CD4-positive, CD25-positive, alpha-beta regulatory T cell (primary cell): ENCODE measurements around the gene SCML2. TPM values are rescaled to one million over a fixed set of nuclear protein-coding genes. Genes with fewer than 3 reads are reported as not detected.
"Not testable (repeated sequence)": the region's sequence is repeated elsewhere in the genome, so short reads cannot be mapped to it uniquely, and the experiment has no call there.

Source experiments
- ATAC-seq, 2 donors: fragments of 150-1000 bp; cut with Tn5 transposase; one replicate each; pipeline ENCODE4 v1.10.0; 2021; ENCODE audit warnings: low read depth in 2 of 2, moderate number of reproducible peaks in 2 of 2, moderate library complexity in 1 of 2
- DNase-seq, 3 donors: peaks; one replicate each; pipeline versions ENCODE4 v3.0.0 to v3.0.0-alpha.2; 2012 to 2022; ENCODE audit warnings: mixed read lengths in 1 of 3
- H3K27ac ChIP-seq: one replicate; pipeline ENCODE4 v1.7.0; 2013; ENCODE audit warnings: mild to moderate bottlenecking, low read length; ENCODE audit not compliant: insufficient read depth, poor library complexity, severe bottlenecking
- H3K27me3 ChIP-seq: one replicate; pipeline ENCODE4 v1.7.0; 2013; ENCODE audit warnings: low read length; ENCODE audit not compliant: control insufficient read depth, insufficient read depth
- H3K36me3 ChIP-seq: one replicate; pipeline ENCODE4 v1.7.0; 2013; ENCODE audit warnings: mild to moderate bottlenecking, low read length, moderate library complexity; ENCODE audit not compliant: control insufficient read depth, insufficient read depth
- H3K4me1 ChIP-seq: 2 replicates; pipeline ENCODE4 v1.7.0; 2013; ENCODE audit warnings: mild to moderate bottlenecking, low read length; ENCODE audit not compliant: insufficient read depth, control insufficient read depth, poor library complexity, severe bottlenecking
- H3K4me3 ChIP-seq: one replicate; pipeline ENCODE4 v1.7.0; 2013; ENCODE audit warnings: low read depth, mild to moderate bottlenecking, low read length, moderate library complexity
- H3K9me3 ChIP-seq, 2 experiments: 1 replicate in 1 of 2; 2 replicates in 1 of 2; pipeline ENCODE4 v1.7.0; 2013; ENCODE audit warnings: low read length in 2 of 2, mild to moderate bottlenecking in 1 of 2, moderate library complexity in 1 of 2; ENCODE audit not compliant: control insufficient read depth in 2 of 2
- H3K27ac Mint-ChIP-seq, 3 donors: one replicate each; pipeline ENCODE4 v1.8.0; 2020 to 2022; ENCODE audit warnings: mild to moderate bottlenecking in 3 of 3, mixed read lengths in 3 of 3, moderate library complexity in 2 of 3
- H3K27me3 Mint-ChIP-seq: one replicate; pipeline ENCODE4 v1.8.0; 2022; ENCODE audit warnings: mild to moderate bottlenecking, mixed read lengths
- H3K36me3 Mint-ChIP-seq: one replicate; pipeline ENCODE4 v1.8.0; 2020; ENCODE audit warnings: mixed read lengths
- H3K4me1 Mint-ChIP-seq, 4 donors: one replicate each; pipeline ENCODE4 v1.8.0; 2020 to 2022; ENCODE audit warnings: mixed read lengths in 4 of 4, mild to moderate bottlenecking in 1 of 4
- H3K4me3 Mint-ChIP-seq, 4 donors: one replicate each; pipeline ENCODE4 v1.8.0; 2020 to 2022; ENCODE audit warnings: mild to moderate bottlenecking in 4 of 4, mixed read lengths in 4 of 4, moderate library complexity in 3 of 4
- H3K9me3 Mint-ChIP-seq, 7 donors: one replicate each; pipeline ENCODE4 v1.8.0; 2020 to 2022; ENCODE audit warnings: mixed read lengths in 7 of 7, mild to moderate bottlenecking in 3 of 7, moderate library complexity in 2 of 7
- polyA plus RNA-seq, 4 donors: library from polyadenylated mRNA; unstranded; fragments of 300-500 nt; fragmentation: Illumina TruSeq; gene quantifications; one replicate each; pipeline ENCODE4 v1.2.3, GENCODE V29; 2021
- total RNA-seq: library from RNA; stranded (reverse); gene quantifications from one replicate; pipeline ENCODE4 v1.2.3, GENCODE V29; 2022

The SCML2 gene
- total and polyA plus RNA-seq, 5 donors from 2014 or later, result 0.19 to 0.73 (median 0.30) TPM; not detected in 1

DNA sequence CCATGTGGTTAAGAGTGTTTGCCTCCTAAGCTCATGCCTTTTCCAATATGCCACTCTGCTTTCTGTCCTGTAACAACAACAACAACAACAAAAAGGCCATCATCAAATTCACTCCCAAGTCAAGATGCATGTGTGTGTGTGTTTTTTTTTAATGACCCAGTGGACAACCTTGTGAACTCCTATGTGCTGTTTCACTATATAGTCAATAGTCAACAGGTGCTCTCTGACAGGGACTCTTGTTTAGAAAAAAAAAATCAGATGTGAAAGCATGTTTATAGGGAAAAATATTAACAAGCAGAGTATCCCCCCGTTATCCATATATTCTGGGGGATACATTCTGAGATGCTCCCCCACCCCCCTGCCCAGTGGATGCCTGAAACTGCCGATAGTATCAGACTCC, 83.2 kb downstream of the SCML2 start:
- no peak for ATAC-seq
- Histone ChIP-seq H3K4me3 (no peak overlapping the region), H3K36me3 (no peaks in the 10 kb centered on the region), H3K27ac (no peak overlapping the region), H3K4me1 (no peaks in the 10 kb centered on the region), H3K27me3 (no peaks in the 10 kb centered on the region), H3K9me3 (no peaks in the 10 kb centered on the region)
- Mint-ChIP-seq H3K4me3 (no peak overlapping the region), H3K27me3 (no peaks in the 10 kb centered on the region), H3K27ac (no peak overlapping the region), H3K4me1 (no peaks in the 10 kb centered on the region), H3K36me3 (no peaks in the 10 kb centered on the region), H3K9me3 (peaks cover 0 to 5% (median 0%) of the 10 kb centered on the region in 7 donors)
- no peak for DNase-seq

DNA sequence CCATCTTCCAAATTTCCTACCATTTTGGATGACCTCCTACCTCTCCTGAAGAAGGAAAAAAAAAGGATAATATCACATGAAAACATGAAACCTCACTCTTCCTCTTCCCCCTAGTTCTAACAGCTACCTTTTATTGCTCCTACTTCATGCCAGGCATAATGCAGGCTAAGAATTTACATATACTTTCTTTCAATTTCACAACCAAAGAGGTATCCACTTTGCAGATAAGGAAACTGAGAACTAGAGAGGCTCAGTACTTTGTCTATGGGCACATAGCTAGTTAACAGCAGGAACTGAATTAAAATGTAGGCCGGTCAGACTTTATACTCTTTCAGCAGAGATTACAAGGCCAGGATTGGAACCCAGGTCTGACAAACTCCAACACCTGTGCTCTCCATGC, 99.4 kb downstream of the SCML2 start:
- no peaks in the 10 kb centered on the region for H3K4me1 ChIP-seq
- peaks cover 4% of the 10 kb centered on the region for H3K36me3 Mint-ChIP-seq
- no peaks in the 10 kb centered on the region for H3K27me3 ChIP-seq
- H3K9me3 ChIP-seq, result no peaks in the 10 kb centered on the region
- no peaks in the 10 kb centered on the region for H3K36me3 ChIP-seq
- no peak overlapping the region for H3K27ac ChIP-seq
- H3K27me3 Mint-ChIP-seq, result no peaks in the 10 kb centered on the region
- ATAC-seq, result no peak
- H3K4me1 Mint-ChIP-seq, result peaks cover 0 to 2% (median 0%) of the 10 kb centered on the region in 4 donors
- no peak overlapping the region for H3K27ac Mint-ChIP-seq
- DNase-seq, result no peak
- H3K9me3 Mint-ChIP-seq, result no peaks in the 10 kb centered on the region
- no peak overlapping the region for H3K4me3 Mint-ChIP-seq
- no peak overlapping the region for H3K4me3 ChIP-seq

DNA sequence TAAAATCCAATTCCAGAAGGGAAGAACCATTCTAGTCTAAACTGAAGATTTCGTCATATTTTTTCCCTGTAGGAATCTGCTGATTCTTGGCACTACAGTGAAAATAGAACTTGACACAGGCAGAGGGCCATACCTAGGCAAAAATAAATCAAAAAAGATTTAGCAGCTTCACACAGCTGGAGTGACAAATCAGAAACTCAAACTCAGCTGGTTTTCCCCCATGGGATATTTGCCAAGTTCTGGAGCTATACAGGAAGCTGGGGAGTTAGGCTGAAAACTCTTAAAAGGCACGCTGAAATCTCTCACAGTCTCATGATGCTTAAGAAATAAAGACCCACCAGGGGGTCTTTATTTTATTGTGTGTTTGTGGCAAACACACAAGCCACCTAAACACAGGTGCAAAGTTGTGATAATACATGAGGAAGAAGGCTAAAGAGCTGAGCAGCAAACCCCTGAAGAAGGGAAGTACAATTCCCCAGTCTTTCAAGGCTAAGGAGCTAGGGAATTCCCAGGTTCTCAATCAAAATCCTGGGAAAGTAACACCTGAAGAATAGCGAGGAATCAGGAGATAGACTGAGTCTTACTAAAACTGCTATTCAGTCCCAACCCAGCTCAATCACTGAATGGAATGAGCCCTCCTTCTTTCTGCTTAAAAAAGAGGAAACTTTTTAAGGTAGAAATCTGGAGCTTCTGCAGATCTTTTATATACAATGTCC, 101.7 kb downstream of the SCML2 start:
- no peak overlapping the region for H3K27ac Mint-ChIP-seq
- DNase-seq (no peak), ATAC-seq (no peak)
- H3K4me1 Mint-ChIP-seq, result peaks cover 0 to 2% (median 0%) of the 10 kb centered on the region in 4 donors
- H3K4me1 ChIP-seq, result no peaks in the 10 kb centered on the region
- H3K27me3 Mint-ChIP-seq, result no peaks in the 10 kb centered on the region
- no peak overlapping the region for H3K27ac ChIP-seq
- no peaks in the 10 kb centered on the region for H3K27me3 ChIP-seq
- no peaks in the 10 kb centered on the region for H3K9me3 ChIP-seq
- no peaks in the 10 kb centered on the region for H3K9me3 Mint-ChIP-seq
- H3K36me3 ChIP-seq, result no peaks in the 10 kb centered on the region
- H3K4me3 Mint-ChIP-seq, result no peak overlapping the region
- peaks cover 4% of the 10 kb centered on the region for H3K36me3 Mint-ChIP-seq
- H3K4me3 ChIP-seq, result no peak overlapping the region

DNA sequence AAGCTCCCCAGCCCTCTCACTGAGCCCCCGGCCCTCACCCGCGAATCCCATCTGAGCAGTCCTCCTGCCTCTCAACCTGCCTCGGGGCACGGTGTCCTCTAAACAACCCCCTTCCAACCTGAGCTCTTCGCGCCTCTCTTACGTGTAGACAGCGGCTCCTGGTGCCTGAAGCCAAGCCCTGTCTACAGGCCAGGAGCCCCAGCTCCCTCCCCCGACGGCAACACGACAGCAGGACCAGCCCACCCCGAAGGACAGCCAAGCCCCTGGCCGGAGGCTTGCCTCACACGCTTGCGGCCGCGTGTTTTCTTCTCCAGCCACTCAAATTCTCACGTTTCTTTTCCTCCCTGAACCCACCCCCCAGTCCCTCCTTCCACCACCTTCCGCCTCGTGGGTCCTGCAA, 124.8 kb downstream of the SCML2 start:
- H3K27ac Mint-ChIP-seq, H3K36me3 Mint-ChIP-seq, DNase-seq, H3K4me1 ChIP-seq, H3K27me3 ChIP-seq, H3K4me3 Mint-ChIP-seq, H3K9me3 Mint-ChIP-seq, H3K9me3 ChIP-seq, H3K36me3 ChIP-seq, H3K27me3 Mint-ChIP-seq, H3K4me3 ChIP-seq, H3K27ac ChIP-seq, H3K4me1 Mint-ChIP-seq, ATAC-seq: not testable (repeated sequence)

DNA sequence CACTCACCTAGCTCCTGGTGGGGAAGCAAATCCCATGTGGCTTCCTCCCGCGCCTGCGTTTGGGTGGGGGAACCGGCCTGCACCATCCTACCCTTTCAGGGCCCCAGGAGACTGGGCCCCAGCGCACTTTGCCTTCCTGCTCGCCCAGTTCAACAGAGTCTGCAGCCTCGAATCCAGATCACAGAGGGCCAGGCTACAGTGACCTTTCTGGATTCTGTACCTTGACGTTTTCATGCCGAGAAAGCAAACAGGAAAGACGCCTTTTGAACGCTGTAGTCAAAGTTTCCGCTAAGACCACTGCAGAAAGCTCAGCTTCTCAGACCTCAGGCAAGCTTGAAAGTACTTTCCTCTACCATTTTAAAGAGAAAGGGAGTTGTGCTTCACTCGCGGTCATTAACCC, 126.4 kb downstream of the SCML2 start:
- Mint-ChIP-seq H3K36me3 (no peaks in the 10 kb centered on the region), H3K4me3 (no peak overlapping the region), H3K27me3 (no peaks in the 10 kb centered on the region), H3K9me3 (peaks cover 0 to 3% (median 0%) of the 10 kb centered on the region in 7 donors), H3K27ac (peak overlapping the region in 1 of 3 donors; percentile 36), H3K4me1 (no peaks in the 10 kb centered on the region)
- Histone ChIP-seq H3K36me3 (no peaks in the 10 kb centered on the region), H3K27me3 (no peaks in the 10 kb centered on the region), H3K27ac (no peak overlapping the region), H3K9me3 (no peaks in the 10 kb centered on the region), H3K4me1 (no peaks in the 10 kb centered on the region), H3K4me3 (no peak overlapping the region)
- ATAC-seq (no peak), DNase-seq (no peak)

DNA sequence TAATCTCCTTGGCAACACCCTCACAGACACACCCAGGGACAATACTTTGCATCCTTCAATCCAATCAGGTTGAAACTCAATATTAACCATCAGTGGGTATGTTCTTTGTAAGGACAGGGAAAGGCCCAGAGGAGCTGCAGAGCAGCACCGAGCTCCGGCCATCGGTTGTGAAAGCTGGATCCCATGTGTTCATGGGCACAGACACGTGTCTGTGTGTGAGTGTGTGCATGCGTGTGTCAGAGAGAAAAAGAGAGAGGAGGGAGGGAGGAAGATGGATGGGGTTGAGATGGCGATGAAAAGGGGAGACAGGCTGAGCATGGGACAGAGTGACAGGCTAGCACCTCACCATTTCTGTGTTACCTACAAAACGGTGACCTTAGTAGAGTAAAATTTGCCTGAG, 127.0 kb downstream of the SCML2 start:
- H3K4me3 ChIP-seq, result no peak overlapping the region
- ATAC-seq, result no peak
- no peaks in the 10 kb centered on the region for H3K27me3 Mint-ChIP-seq
- no peak overlapping the region for H3K27ac ChIP-seq
- no peaks in the 10 kb centered on the region for H3K27me3 ChIP-seq
- no peak overlapping the region for H3K27ac Mint-ChIP-seq
- no peaks in the 10 kb centered on the region for H3K36me3 ChIP-seq
- no peaks in the 10 kb centered on the region for H3K36me3 Mint-ChIP-seq
- no peaks in the 10 kb centered on the region for H3K4me1 ChIP-seq
- no peaks in the 10 kb centered on the region for H3K9me3 ChIP-seq
- no peak overlapping the region for H3K4me3 Mint-ChIP-seq
- DNase-seq, result no peak
- peaks cover 0 to 3% (median 0%) of the 10 kb centered on the region in 7 donors for H3K9me3 Mint-ChIP-seq
- H3K4me1 Mint-ChIP-seq, result no peaks in the 10 kb centered on the region

DNA sequence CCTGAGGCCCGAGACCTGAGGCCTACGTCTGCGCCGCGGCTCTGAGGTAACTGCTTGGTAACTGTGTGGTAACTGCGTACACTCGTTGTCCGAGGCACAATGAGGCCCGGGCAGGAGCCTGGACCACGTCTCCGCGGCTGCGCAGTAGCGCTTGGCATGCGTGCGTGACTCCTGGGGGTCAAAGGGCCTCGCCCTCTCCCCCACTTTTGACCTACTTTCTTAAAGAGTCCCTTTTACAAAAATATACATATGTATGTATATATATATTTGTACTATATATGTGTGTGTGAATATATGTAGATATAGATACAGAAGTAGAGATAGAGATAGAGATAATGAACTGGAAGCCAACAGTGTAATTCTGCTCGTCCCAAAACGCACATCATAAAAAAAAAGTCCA, 133.7 kb downstream of the SCML2 start, which contains the start of gene BEND2:
TSS of gene BEND2 (minus strand) at position 101 of the 400 bp plus-strand sequence. CDS start 136 bp downstream, outside the sequence.
- Histone ChIP-seq H3K27me3 (no peaks in the 10 kb centered on the region), H3K27ac (no peak within 1 kb of the TSS), H3K9me3 (no peaks in the 10 kb centered on the region), H3K4me3 (no peak within 1 kb of the TSS), H3K36me3 (no peaks in the 10 kb centered on the region), H3K4me1 (no peaks in the 10 kb centered on the region)
- Mint-ChIP-seq H3K4me1 (no peaks in the 10 kb centered on the region), H3K9me3 (peaks cover 0 to 9% (median 0%) of the 10 kb centered on the region in 7 donors), H3K36me3 (no peaks in the 10 kb centered on the region), H3K27ac (no peak within 1 kb of the TSS), H3K27me3 (no peaks in the 10 kb centered on the region), H3K4me3 (no peak within 1 kb of the TSS)
- ATAC-seq (no peak), DNase-seq (no peak)

DNA sequence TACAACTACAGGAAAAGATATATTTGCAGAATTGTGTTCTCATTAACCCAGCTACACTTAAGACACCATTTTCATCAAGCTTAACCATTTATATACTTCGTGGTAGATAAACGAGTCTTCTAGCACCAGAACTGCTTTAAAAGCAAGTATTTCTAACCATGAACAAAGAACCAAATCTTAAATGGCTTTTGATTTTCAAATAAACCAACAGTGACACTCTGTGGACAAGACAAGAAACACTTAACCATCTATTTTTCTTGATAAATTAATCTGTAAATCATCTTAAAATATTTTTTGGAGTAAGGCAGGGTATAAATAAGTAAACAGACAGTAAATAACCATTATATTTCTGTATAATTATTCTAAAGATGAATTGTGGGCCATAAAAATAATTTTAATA, 144.0 kb downstream of the SCML2 start:
- H3K27ac ChIP-seq, result no peak overlapping the region
- H3K36me3 Mint-ChIP-seq, result no peaks in the 10 kb centered on the region
- no peak overlapping the region for H3K27ac Mint-ChIP-seq
- no peak overlapping the region for H3K4me3 Mint-ChIP-seq
- ATAC-seq, result no peak
- no peaks in the 10 kb centered on the region for H3K4me1 ChIP-seq
- H3K36me3 ChIP-seq, result no peaks in the 10 kb centered on the region
- H3K4me1 Mint-ChIP-seq, result no peaks in the 10 kb centered on the region
- peaks cover 0 to 2% (median 0%) of the 10 kb centered on the region in 7 donors for H3K9me3 Mint-ChIP-seq
- no peaks in the 10 kb centered on the region for H3K9me3 ChIP-seq
- no peaks in the 10 kb centered on the region for H3K27me3 ChIP-seq
- DNase-seq, result no peak
- H3K4me3 ChIP-seq, result no peak overlapping the region
- H3K27me3 Mint-ChIP-seq, result no peaks in the 10 kb centered on the region
